GM12874 (cell line): ENCODE data around the gene TRAF1.

Experiments used
- TF ChIP-seq, protein P1 (sequence below): IDR thresholded peaks from 2 replicates; pipeline ENCODE4 v1.5.1; 2011; ENCODE audit warnings: low read depth, mild to moderate bottlenecking, control low read depth, low read length, moderate library complexity; ENCODE audit not compliant: insufficient read depth

TRAF1 gene

DNA sequence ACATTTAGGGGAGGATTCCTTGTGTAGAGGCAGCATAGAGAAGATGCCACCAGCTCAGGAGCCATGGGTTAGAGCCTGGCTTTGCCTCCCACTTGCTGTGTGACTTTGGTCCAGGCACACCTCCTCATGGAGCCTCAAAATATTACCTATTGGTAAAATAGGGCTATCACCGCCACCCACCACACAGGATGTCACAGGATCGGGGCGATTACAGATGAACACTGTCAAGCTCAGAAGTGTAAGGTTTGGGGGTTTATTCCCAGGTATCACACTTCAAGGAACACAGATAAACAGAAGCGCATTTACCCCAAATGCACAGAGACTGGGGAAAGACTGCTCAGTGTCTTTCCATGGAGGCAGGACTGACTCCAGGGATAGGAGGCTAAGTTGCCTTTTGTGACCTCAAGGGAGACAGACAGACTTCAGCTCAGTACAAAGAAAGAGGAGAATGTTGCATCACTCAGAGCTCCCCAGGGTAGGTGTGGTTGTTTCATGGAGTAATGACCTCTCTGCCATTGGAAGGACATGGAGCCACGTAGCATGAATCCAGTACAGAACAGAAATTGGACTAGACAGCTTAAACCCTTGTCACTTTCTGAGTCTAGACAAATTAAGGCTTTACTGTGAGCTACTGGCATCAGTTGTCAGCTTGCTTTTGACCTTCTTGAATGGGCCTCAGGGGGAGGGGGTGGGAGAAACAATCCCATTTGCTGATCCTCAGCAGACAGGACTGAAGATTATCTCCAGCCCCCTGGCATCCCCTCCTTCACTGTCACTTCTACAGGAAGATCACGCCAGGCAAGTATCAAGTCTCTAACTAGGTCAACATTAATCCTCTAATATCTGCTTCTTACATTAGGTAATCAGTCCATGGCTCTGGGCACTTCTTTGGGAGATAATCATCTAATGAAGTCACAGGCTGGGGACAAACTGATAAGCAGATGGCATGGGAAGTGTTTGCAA is 6.5 kb downstream of the TRAF1 start:
- TF ChIP-seq, protein P1, sequence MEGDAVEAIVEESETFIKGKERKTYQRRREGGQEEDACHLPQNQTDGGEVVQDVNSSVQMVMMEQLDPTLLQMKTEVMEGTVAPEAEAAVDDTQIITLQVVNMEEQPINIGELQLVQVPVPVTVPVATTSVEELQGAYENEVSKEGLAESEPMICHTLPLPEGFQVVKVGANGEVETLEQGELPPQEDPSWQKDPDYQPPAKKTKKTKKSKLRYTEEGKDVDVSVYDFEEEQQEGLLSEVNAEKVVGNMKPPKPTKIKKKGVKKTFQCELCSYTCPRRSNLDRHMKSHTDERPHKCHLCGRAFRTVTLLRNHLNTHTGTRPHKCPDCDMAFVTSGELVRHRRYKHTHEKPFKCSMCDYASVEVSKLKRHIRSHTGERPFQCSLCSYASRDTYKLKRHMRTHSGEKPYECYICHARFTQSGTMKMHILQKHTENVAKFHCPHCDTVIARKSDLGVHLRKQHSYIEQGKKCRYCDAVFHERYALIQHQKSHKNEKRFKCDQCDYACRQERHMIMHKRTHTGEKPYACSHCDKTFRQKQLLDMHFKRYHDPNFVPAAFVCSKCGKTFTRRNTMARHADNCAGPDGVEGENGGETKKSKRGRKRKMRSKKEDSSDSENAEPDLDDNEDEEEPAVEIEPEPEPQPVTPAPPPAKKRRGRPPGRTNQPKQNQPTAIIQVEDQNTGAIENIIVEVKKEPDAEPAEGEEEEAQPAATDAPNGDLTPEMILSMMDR = no peak

DNA sequence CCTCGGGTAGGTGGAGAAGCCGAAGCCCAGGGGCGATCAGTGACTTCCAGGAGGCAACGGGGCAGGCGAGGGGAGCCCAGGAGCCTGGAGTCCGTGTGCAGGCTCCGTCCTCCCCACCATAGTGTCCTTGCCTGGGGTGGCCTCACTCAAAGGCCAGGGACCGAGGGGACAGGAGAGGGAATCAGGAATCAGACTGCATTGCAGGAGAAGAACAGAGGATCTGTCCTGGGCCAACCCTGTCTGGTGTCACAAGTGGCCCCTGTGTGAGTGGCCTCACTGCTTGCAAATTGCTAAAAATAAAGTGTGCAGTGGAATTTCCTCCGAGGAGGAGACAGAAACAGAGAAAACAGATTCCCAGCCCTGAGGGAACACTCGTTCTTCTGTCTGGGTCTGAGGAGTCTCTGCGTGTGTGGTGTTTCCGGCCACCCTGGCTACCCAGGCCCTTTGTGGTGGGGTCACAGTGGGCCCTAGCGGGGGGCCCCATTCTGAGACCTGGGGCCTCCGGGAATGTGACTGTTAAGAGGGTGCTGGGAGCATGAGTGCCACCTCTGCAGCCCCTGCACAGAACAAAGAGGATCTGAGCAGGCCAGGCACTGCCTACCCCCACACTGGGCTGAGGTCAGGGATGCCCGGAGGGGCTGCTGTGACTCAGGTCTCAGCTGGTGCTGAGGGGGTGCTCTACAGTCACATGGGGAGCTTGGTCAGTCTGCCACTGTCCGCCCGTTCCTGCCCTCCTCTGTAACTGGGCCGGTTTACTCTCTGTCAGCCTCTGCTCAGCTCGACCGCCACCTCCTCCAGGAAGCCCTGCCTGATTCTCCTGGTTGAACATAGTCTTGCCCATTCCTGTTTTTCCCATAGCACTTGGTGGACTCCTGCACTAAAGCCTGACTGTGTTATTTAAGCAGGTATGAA is 7.4 kb downstream of the TRAF1 start:
- TF ChIP-seq, protein P1 = no peak

DNA sequence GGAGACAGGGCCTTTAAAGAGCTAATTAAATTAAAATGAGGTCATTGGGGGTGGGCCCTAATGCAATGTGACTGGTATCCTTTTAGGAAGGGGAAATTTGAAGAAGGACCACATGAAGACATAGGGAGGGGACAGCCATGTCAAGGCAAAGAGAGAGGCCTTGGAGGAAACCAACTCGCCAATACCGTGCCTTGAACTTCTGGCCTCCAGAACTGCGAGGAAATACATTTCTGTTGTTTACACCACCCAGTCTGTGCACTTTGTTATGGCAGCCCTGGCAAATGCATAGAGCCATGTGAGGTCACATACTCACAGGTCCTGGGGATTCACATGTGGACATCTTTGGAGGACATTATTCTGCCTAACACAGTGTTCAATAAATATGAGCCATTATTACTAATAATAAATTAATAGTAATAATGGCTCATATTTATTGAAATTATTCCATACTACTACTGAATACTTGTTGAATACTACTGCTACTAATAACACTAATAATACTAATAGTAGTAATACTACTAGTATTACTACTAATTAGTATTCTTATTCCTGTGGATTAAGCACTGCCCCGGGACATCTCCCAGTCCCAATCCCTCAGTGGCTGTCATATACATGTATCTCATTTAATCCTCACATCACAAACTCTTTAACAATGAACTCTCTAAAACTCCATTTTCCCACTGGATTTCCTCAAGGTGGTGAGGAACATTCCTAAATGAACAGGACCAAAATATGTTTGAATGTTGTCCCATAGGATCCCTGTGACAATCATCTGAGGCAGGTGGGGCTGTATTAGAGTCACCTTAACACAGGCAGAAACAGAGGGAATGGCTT is 8.4 kb downstream of the TRAF1 start:
- TF ChIP-seq, protein P1 = no peak

DNA sequence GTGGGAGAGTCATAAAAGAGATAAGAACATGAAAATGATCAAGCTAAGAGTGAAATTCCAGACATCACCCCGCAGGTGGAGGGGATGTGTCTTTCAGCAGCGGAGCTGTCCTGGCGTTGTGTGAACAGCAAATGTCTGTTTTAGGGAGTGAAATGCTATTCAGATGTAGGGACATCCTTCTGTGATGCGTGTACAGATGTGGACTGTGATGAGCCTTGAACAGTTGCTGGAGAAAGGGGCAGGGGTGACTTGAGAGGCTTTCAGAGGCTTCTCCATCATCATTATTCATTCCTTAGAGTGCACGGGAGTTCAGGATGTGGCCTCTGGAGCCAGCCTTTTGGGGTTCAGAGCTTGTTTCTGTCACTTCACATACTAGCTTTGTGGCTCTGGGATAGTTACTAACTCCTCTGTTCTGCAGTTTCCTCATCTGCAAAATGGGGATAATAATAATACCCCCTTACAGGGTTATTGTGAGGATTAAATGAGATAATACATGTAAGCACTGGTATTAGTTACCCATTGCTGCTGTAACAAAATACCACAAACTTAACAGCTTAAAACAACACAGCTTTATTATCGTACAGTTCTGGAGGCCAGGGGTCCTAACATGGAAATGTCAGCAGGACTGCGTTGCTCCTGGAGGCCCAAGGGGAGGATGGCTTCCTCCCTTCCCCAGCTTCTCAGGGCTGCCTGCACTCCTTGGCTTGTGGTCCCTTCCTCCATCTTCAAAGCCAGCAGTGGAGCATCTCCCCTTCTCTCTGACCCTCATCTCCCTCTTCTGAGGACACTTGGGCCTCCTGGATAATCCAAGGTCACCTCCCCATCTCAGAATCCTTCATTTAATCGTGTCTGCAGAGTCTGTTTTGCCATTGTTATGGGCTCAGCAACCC is 9.4 kb downstream of the TRAF1 start:
- TF ChIP-seq, protein P1 = no peak

DNA sequence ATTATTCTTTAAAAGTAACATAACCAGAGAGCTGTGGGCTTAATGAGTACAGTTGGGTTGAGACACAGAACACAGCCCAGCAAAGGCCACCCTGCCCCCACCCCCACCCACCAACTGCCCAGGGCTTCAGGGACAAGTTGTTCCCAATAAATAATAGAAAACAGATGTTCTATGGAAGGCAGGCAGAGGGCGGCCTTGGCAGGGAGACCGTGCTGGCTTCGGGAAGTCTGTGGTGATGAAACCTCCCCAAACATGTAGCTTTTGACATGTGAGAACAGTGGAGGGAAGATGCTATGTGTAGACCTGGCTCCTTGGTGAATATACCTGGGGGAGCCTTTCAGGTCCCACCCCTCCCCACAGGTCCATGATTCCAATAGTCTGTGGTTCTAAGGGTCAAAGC is 10.0 kb downstream of the TRAF1 start:
- TF ChIP-seq, protein P1 = no peak

DNA sequence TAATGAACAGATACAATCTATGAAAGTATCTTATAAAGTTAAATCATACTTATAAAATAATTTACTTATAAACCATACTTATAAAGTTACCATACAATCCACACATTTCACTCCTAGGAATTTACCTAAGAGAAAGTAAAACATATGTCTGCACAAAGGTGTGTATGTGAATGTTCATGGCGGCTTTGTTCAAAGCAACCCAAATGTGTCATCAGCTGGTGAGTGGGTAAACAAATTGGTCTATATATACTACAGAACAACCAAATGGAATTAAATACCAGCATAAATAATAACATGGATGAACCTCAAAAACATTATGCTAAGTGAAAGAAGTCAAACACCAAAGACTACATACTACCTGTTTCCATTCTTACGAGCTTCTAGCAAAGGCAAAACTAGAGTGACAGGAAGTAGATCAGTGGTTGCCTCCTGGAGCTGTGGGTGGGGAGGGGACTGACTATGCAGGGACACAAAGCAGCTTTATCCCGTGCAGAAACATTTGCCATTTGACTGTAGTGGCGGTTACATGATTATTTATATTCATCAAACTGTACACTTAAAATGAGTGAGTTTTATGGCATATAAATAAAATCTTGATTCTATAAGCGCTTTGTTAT is 10.6 kb downstream of the TRAF1 start:
- TF ChIP-seq, protein P1 = no peak
